ENCODE results near the gene PPM1E. TPM values are rescaled to one million over a fixed set of nuclear protein-coding genes. Genes with fewer than 3 reads are reported as not detected.
A peak's percentile ranks its signal among the peaks of the same experiment; 100 is the strongest.

Gene PPM1E
- total RNA-seq (under 1 TPM in 1 of 5 experiments, not detected in 4; 0.07 TPM), polyA plus RNA-seq (not detected), total RNA-seq (not detected)

GRCh38 chr17:58755577-58756245, at the start of gene PPM1E:
Gene PPM1E, plus strand, starts transcription at chr17:58755854.
- peaks cover 46 to 75% (median 61%) of the 10 kb centered on the region in 5 donors for H3K27me3 Mint-ChIP-seq
- ATAC-seq (peak; percentile 80), DNase-seq (peak; percentile 10 to 52 (median 29))
- Histone ChIP-seq H3K9me3 (ENCODE audit: control insufficient read depth in 2 of 3, low read length in 3 of 3) (no peaks in the 10 kb centered on the region), H3K27me3 (ENCODE audit: control insufficient read depth in 2 of 2, insufficient read depth in 2 of 2, low read length in 2 of 2) (peaks cover 10 to 25% of the 10 kb centered on the region in 2 donors), H3K27ac (ENCODE audit: low read depth, low read length) (no peak within 1 kb of the TSS), H3K36me3 (ENCODE audit: control insufficient read depth in 2 of 3, insufficient read depth in 3 of 3, low read length in 3 of 3) (no peaks in the 10 kb centered on the region), H3K4me1 (ENCODE audit: control insufficient read depth in 2 of 2, insufficient read depth in 2 of 2, low read length in 2 of 2) (peaks cover 5 to 10% of the 10 kb centered on the region in 2 donors), H3K4me3 (ENCODE audit: low read length) (peak within 1 kb of the TSS; percentile 58)
- ChIA-PET CTCF (interaction anchor here (1.3 kb wide), 1 partner anchor 45 kb away, joined by 4 read pairs; no protein-coding TSS in a partner anchor), POLR2A (no interaction called here)
- H3K27ac Mint-ChIP-seq: no peak within 1 kb of the TSS
- H3K9me3 Mint-ChIP-seq: peaks cover 0 to 4% (median 0%) of the 10 kb centered on the region in 11 donors
- H3K4me1 Mint-ChIP-seq: peaks cover 8 to 17% (median 12%) of the 10 kb centered on the region in 7 donors
- intact Hi-C loops (cut with micrococcal nuclease): no loop called here
- H3K36me3 Mint-ChIP-seq: peaks cover 0 to 7% (median 3%) of the 10 kb centered on the region in 5 donors
- peak within 1 kb of the TSS; percentile 79 to 95 (median 92) for H3K4me3 Mint-ChIP-seq

GRCh38 chr17:58706351-58707140, 49.1 kb upstream of the PPM1E start:
- Mint-ChIP-seq H3K4me3 (peak overlapping the region in 1 of 10 donors; percentile 8), H3K36me3 (peaks cover 4 to 32% (median 19%) of the 10 kb centered on the region in 5 donors), H3K27ac (peak overlapping the region in 2 of 9 donors; percentile 33 to 64), H3K27me3 (no peaks in the 10 kb centered on the region), H3K9me3 (no peaks in the 10 kb centered on the region), H3K4me1 (peaks cover 0 to 30% (median 4%) of the 10 kb centered on the region in 7 donors)
- no peaks in the 10 kb centered on the region for H3K4me1 ChIP-seq (ENCODE audit: control insufficient read depth in 2 of 2, insufficient read depth in 2 of 2, low read length in 2 of 2)
- ChIA-PET CTCF (interaction anchor here (0.6 kb wide), 1 partner anchor 20 kb away, joined by 3 read pairs; no protein-coding TSS in a partner anchor), POLR2A (no interaction called here)
- no peak overlapping the region for H3K27ac ChIP-seq (ENCODE audit: low read depth, low read length)
- H3K9me3 ChIP-seq (ENCODE audit: control insufficient read depth in 2 of 3, low read length in 3 of 3): no peaks in the 10 kb centered on the region
- DNase-seq (no peak), ATAC-seq (no peak)
- H3K36me3 ChIP-seq (ENCODE audit: control insufficient read depth in 2 of 3, insufficient read depth in 3 of 3, low read length in 3 of 3): peaks cover 0 to 22% (median 0%) of the 10 kb centered on the region in 3 experiments
- no peaks in the 10 kb centered on the region for H3K27me3 ChIP-seq (ENCODE audit: control insufficient read depth in 2 of 2, insufficient read depth in 2 of 2, low read length in 2 of 2)
- H3K4me3 ChIP-seq (ENCODE audit: low read length): no peak overlapping the region
- intact Hi-C loops (cut with micrococcal nuclease): no loop called here

DNA sequence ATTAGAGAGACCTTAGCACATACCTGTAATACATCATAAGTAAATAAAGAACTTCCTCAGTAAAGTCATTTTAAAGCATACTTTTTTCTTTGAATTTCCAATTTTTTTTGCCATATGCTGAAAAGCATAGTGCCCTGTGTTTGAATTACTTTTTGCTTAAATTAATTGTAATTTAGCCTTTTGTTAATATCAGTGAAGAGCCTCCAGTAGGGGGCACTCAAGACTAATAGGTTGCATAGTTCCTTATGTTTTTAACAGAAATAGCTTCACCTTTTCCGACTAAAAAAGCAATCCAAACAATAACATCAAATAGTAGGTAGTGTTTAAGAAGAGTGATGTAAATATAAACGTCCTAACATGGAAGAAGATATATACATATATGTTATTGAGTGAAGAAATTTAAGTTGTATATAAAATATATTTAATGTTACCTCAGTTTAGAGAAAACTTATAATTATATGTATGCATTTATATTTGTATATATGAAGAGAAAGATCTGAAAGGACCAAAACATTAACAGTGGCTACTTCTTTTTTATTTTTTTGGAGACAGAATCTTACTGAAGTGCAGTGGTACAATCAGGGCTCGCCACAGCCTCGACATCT, 44.6 kb upstream of the PPM1E start:
- CTCF ChIA-PET: interaction anchor here (0.7 to 3.3 kb wide), 7 partner anchors 8 to 299 kb away, joined by 3 to 23 read pairs (median 3); no protein-coding TSS in a partner anchor
- H3K36me3 ChIP-seq (ENCODE audit: control insufficient read depth in 2 of 3, insufficient read depth in 3 of 3, low read length in 3 of 3): peaks cover 0 to 12% (median 0%) of the 10 kb centered on the region in 3 experiments
- no peaks in the 10 kb centered on the region for H3K9me3 Mint-ChIP-seq
- H3K27ac Mint-ChIP-seq: peak overlapping the region in 1 of 9 donors; percentile 42
- no peaks in the 10 kb centered on the region for H3K9me3 ChIP-seq (ENCODE audit: control insufficient read depth in 2 of 3, low read length in 3 of 3)
- peaks cover 0 to 12% (median 4%) of the 10 kb centered on the region in 7 donors for H3K4me1 Mint-ChIP-seq
- intact Hi-C loops (cut with micrococcal nuclease): loop anchor here (1.0 to 5.0 kb wide), 4 partner anchors 124 to 294 kb away; no protein-coding TSS in a partner anchor
- H3K4me3 Mint-ChIP-seq: no peak overlapping the region
- no peaks in the 10 kb centered on the region for H3K27me3 ChIP-seq (ENCODE audit: control insufficient read depth in 2 of 2, insufficient read depth in 2 of 2, low read length in 2 of 2)
- peak in 7 of 9 donors; percentile 12 to 37 (median 32) for DNase-seq
- no peaks in the 10 kb centered on the region for H3K27me3 Mint-ChIP-seq
- ATAC-seq: no peak
- H3K4me1 ChIP-seq (ENCODE audit: control insufficient read depth in 2 of 2, insufficient read depth in 2 of 2, low read length in 2 of 2): no peaks in the 10 kb centered on the region
- POLR2A ChIA-PET: interaction anchor here (0.6 to 1.6 kb wide), 6 partner anchors 18 to 857 kb away, joined by 3 to 7 read pairs (median 4); partner anchors contain the start of gene RAD51C
- H3K27ac ChIP-seq (ENCODE audit: low read depth, low read length): no peak overlapping the region
- no peak overlapping the region for H3K4me3 ChIP-seq (ENCODE audit: low read length)
- peaks cover 4 to 25% (median 19%) of the 10 kb centered on the region in 5 donors for H3K36me3 Mint-ChIP-seq

GRCh38 chr17:58722274-58722673, 33.4 kb upstream of the PPM1E start:
- Mint-ChIP-seq H3K36me3 (peaks cover 0 to 33% (median 15%) of the 10 kb centered on the region in 5 donors), H3K9me3 (no peaks in the 10 kb centered on the region)
- no peak for DNase-seq

DNA sequence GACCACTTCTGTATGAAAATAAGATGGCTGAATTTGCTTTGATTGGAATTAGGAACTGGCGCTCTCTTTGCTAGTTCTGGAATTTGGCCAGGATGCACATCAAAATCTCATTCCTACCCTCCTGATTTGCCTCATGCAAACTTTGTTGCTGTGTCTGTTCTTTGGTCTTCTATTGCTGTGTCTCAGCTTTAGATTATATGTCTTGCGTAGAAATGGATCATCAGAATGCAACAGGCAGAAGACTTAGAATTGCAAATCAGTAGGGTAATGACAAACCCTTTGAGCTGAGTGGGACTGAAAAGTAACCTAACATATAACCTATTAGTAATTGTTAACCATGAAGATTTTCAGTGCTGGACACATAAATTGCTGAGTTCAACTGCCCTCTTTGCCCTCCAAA, 33.0 kb upstream of the PPM1E start:
- Histone ChIP-seq H3K27ac (ENCODE audit: low read depth, low read length) (no peak overlapping the region), H3K27me3 (ENCODE audit: control insufficient read depth in 2 of 2, insufficient read depth in 2 of 2, low read length in 2 of 2) (no peaks in the 10 kb centered on the region), H3K4me3 (ENCODE audit: low read length) (no peak overlapping the region), H3K36me3 (ENCODE audit: control insufficient read depth in 2 of 3, insufficient read depth in 3 of 3, low read length in 3 of 3) (peaks cover 0 to 32% (median 5%) of the 10 kb centered on the region in 3 experiments), H3K4me1 (ENCODE audit: control insufficient read depth in 2 of 2, insufficient read depth in 2 of 2, low read length in 2 of 2) (no peaks in the 10 kb centered on the region), H3K9me3 (ENCODE audit: control insufficient read depth in 2 of 3, low read length in 3 of 3) (no peaks in the 10 kb centered on the region)
- Mint-ChIP-seq H3K4me1 (no peaks in the 10 kb centered on the region), H3K36me3 (peaks cover 0 to 36% (median 15%) of the 10 kb centered on the region in 5 donors), H3K9me3 (no peaks in the 10 kb centered on the region), H3K27ac (no peak overlapping the region), H3K4me3 (no peak overlapping the region), H3K27me3 (no peaks in the 10 kb centered on the region)
- POLR2A ChIA-PET: no interaction called here
- no peak for ATAC-seq
- CTCF ChIA-PET: no interaction called here
- intact Hi-C loops (cut with micrococcal nuclease): no loop called here
- no peak for DNase-seq

More at GRCh38 chr17:58722274-58722673, 33.4 kb upstream of the PPM1E start:
- CTCF ChIA-PET: no interaction called here
- Histone ChIP-seq H3K4me3 (ENCODE audit: low read length) (no peak overlapping the region), H3K36me3 (ENCODE audit: control insufficient read depth in 2 of 3, insufficient read depth in 3 of 3, low read length in 3 of 3) (peaks cover 0 to 36% (median 5%) of the 10 kb centered on the region in 3 experiments), H3K4me1 (ENCODE audit: control insufficient read depth in 2 of 2, insufficient read depth in 2 of 2, low read length in 2 of 2) (no peaks in the 10 kb centered on the region), H3K27ac (ENCODE audit: low read depth, low read length) (no peak overlapping the region), H3K27me3 (ENCODE audit: control insufficient read depth in 2 of 2, insufficient read depth in 2 of 2, low read length in 2 of 2) (no peaks in the 10 kb centered on the region), H3K9me3 (ENCODE audit: control insufficient read depth in 2 of 3, low read length in 3 of 3) (no peaks in the 10 kb centered on the region)
- no peak overlapping the region for H3K4me3 Mint-ChIP-seq
- H3K27me3 Mint-ChIP-seq: no peaks in the 10 kb centered on the region
- POLR2A ChIA-PET: no interaction called here
- peak overlapping the region in 1 of 9 donors; percentile 40 for H3K27ac Mint-ChIP-seq
- ATAC-seq: no peak
- H3K4me1 Mint-ChIP-seq: no peaks in the 10 kb centered on the region
- intact Hi-C loops (cut with micrococcal nuclease): no loop called here

DNA sequence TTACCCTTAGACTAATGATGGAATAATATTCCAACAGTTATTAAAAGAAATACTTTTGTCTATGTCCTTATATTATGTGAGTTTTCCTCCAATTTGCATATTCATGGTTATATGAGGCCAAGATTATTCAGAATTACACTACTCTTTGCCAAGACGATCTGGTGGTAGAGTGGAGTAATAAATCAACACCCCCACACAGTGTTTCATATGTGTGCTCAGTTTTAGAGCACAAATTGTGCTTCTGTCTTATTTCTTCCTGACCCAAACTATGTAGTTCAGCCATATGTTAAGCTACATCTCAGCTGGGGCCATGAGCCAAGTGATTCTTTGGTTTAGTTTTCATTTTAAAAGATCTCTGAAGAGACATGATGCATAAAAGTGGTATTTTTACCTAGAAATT, 26.9 kb upstream of the PPM1E start:
- H3K27me3 Mint-ChIP-seq: no peaks in the 10 kb centered on the region
- intact Hi-C loops (cut with micrococcal nuclease): no loop called here
- Histone ChIP-seq H3K4me3 (ENCODE audit: low read length) (no peak overlapping the region), H3K36me3 (ENCODE audit: control insufficient read depth in 2 of 3, insufficient read depth in 3 of 3, low read length in 3 of 3) (peaks cover 0 to 16% (median 5%) of the 10 kb centered on the region in 3 experiments), H3K27ac (ENCODE audit: low read depth, low read length) (no peak overlapping the region), H3K4me1 (ENCODE audit: control insufficient read depth in 2 of 2, insufficient read depth in 2 of 2, low read length in 2 of 2) (no peaks in the 10 kb centered on the region), H3K9me3 (ENCODE audit: control insufficient read depth in 2 of 3, low read length in 3 of 3) (no peaks in the 10 kb centered on the region), H3K27me3 (ENCODE audit: control insufficient read depth in 2 of 2, insufficient read depth in 2 of 2, low read length in 2 of 2) (no peaks in the 10 kb centered on the region)
- peak overlapping the region in 1 of 9 donors; percentile 6 for H3K27ac Mint-ChIP-seq
- H3K9me3 Mint-ChIP-seq: no peaks in the 10 kb centered on the region
- ATAC-seq (no peak), DNase-seq (no peak)
- ChIA-PET POLR2A (no interaction called here), CTCF (no interaction called here)
- peaks cover 4 to 25% (median 18%) of the 10 kb centered on the region in 5 donors for H3K36me3 Mint-ChIP-seq
- no peak overlapping the region for H3K4me3 Mint-ChIP-seq
- peaks cover 0 to 4% (median 0%) of the 10 kb centered on the region in 7 donors for H3K4me1 Mint-ChIP-seq
